ENCODE results near the gene S1PR2. TPM values are rescaled to one million over a fixed set of nuclear protein-coding genes. Genes with fewer than 3 reads are reported as not detected.

The S1PR2 gene
- total and polyA plus RNA-seq, 9 of the 15 experiments (the other 6 are each of a cell fraction or from before 2014, with no cell fraction given) = 1.5 to 3.9 (median 2.0) TPM

- TF ChIP-seq, protein P1, sequence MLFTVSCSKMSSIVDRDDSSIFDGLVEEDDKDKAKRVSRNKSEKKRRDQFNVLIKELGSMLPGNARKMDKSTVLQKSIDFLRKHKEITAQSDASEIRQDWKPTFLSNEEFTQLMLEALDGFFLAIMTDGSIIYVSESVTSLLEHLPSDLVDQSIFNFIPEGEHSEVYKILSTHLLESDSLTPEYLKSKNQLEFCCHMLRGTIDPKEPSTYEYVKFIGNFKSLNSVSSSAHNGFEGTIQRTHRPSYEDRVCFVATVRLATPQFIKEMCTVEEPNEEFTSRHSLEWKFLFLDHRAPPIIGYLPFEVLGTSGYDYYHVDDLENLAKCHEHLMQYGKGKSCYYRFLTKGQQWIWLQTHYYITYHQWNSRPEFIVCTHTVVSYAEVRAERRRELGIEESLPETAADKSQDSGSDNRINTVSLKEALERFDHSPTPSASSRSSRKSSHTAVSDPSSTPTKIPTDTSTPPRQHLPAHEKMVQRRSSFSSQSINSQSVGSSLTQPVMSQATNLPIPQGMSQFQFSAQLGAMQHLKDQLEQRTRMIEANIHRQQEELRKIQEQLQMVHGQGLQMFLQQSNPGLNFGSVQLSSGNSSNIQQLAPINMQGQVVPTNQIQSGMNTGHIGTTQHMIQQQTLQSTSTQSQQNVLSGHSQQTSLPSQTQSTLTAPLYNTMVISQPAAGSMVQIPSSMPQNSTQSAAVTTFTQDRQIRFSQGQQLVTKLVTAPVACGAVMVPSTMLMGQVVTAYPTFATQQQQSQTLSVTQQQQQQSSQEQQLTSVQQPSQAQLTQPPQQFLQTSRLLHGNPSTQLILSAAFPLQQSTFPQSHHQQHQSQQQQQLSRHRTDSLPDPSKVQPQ (CRISPR knock-in tag; IDR thresholded peaks at IDR 0.05; ENCODE audit: borderline replicate concordance) = no peak
- no peak for TF ChIP-seq ELK1 (CRISPR knock-in tag; IDR thresholded peaks at IDR 0.05)
- no peak for TF ChIP-seq HNRNPUL1 (IDR thresholded peaks at IDR 0.05; ENCODE audit: low read length)
- TF ChIP-seq E2F8 (IDR thresholded peaks at IDR 0.05; ENCODE audit: low read depth, partially characterized antibody) = peak; percentile 91
- 0 out of 2 replicates have a peak, but pooled peaks have one; percentile 20 for TF ChIP-seq TARDBP (IDR thresholded peaks at IDR 0.05)
- TF ChIP-seq SRSF1 (IDR thresholded peaks at IDR 0.05; ENCODE audit: low read depth, low read length) = no peak
- TF ChIP-seq POLR2G (IDR thresholded peaks at IDR 0.05; ENCODE audit: low read depth, low read length) = peak; percentile 98
- TF ChIP-seq YY1 (IDR thresholded peaks at IDR 0.05; ENCODE audit: borderline replicate concordance in 1 of 3, control insufficient read depth in 1 of 3, extremely low read depth in 1 of 3, insufficient read depth in 3 of 3, insufficient read length in 1 of 3, insufficient replicate concordance in 2 of 3, low read depth in 1 of 3, low read length in 2 of 3) = peak in 2 of 3 experiments; percentile 70 to 75
- no peak for TF ChIP-seq ZNF436 (CRISPR knock-in tag; IDR thresholded peaks at IDR 0.05)
- TF ChIP-seq, protein P2, sequence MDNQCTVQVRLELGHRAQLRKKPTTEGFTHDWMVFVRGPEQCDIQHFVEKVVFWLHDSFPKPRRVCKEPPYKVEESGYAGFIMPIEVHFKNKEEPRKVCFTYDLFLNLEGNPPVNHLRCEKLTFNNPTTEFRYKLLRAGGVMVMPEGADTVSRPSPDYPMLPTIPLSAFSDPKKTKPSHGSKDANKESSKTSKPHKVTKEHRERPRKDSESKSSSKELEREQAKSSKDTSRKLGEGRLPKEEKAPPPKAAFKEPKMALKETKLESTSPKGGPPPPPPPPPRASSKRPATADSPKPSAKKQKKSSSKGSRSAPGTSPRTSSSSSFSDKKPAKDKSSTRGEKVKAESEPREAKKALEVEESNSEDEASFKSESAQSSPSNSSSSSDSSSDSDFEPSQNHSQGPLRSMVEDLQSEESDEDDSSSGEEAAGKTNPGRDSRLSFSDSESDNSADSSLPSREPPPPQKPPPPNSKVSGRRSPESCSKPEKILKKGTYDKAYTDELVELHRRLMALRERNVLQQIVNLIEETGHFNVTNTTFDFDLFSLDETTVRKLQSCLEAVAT (IDR thresholded peaks at IDR 0.05) = peak in 1 of 2 experiments; percentile 87; a peak in 2 of 4 replicates
- TF ChIP-seq SMAD2 (IDR thresholded peaks at IDR 0.05; ENCODE audit: low read depth, low read length) = 0 out of 2 replicates have a peak, but pooled peaks have one; percentile 26
- no peak for TF ChIP-seq MCM5 (IDR thresholded peaks at IDR 0.05; ENCODE audit: low read depth)
- peak; percentile 74; the same call in 1 of the 2 replicates for TF ChIP-seq ZNF12 (CRISPR knock-in tag; IDR thresholded peaks at IDR 0.05)
- TF ChIP-seq ZNF347 (CRISPR knock-in tag; IDR thresholded peaks at IDR 0.05; ENCODE audit: low read depth) = no peak
- TF ChIP-seq ASH1L (IDR thresholded peaks at IDR 0.05; ENCODE audit: borderline replicate concordance, low read depth, partially characterized antibody) = peak; percentile 84
- TF ChIP-seq PHF20 (IDR thresholded peaks at IDR 0.05; ENCODE audit: partially characterized antibody) = peak; percentile 99
- no peak for TF ChIP-seq HSF4 (CRISPR knock-in tag; IDR thresholded peaks at IDR 0.05; ENCODE audit: borderline replicate concordance)
- TF ChIP-seq COPS2 (conservative IDR thresholded peaks at IDR 0.05) = no peak
These were observed 20.9 kb upstream of the S1PR2 start, which contains the start of gene MRPL4 (continued) for GRCh38 chr19:10251792-10252694.

Data from K562 (cell line).